Right lobe of liver (tissue), 6 donors: Measurements from ENCODE around the gene NRBF2. TPM values are rescaled to one million over a fixed set of nuclear protein-coding genes. Genes with fewer than 3 reads are reported as not detected.

ENCODE experiments used
- ATAC-seq, 4 donors: fragments of 200-7000 bp; cut with Tn5 transposase; one replicate each; pipeline ENCODE4 v1.9.1; 2020; ENCODE audit warnings: mild to moderate bottlenecking in 4 of 4, moderate library complexity in 4 of 4
- DNase-seq, 3 donors: peaks; one replicate each; pipeline ENCODE4 v3.0.0-alpha.2; 2020
- H3K27ac ChIP-seq, 3 donors: fragments of 200-600 bp; one replicate each; pipeline ENCODE4 v1.8.0; 2022
- H3K27me3 ChIP-seq, 2 donors: fragments of 200-600 bp; one replicate each; pipeline ENCODE4 v1.8.0; 2022
- H3K36me3 ChIP-seq, 4 donors: fragments of 200-600 bp; sonication (generic) in 1 of 4; one replicate each; pipeline versions ENCODE4 v1.5.1 to v1.8.0; 2017 to 2022; ENCODE audit warnings: control low read depth in 1 of 4
- H3K4me1 ChIP-seq, 4 donors: fragments of 200-600 bp; sonication (generic) in 1 of 4; one replicate each; pipeline versions ENCODE4 v1.5.1 to v1.8.0; 2017 to 2022; ENCODE audit warnings: control low read depth in 1 of 4
- H3K4me3 ChIP-seq, 3 donors: fragments of 200-600 bp; one replicate each; pipeline ENCODE4 v1.8.0; 2022
- H3K9me3 ChIP-seq, 4 donors: fragments of 200-600 bp; sonication (generic) in 1 of 4; one replicate each; pipeline versions ENCODE4 v1.5.1 to v1.8.0; 2017 to 2022; ENCODE audit warnings: control low read depth in 1 of 4
- POLR2A ChIP-seq: fragments of 450-650 bp; IDR thresholded peaks from one replicate; pipeline ENCODE4 v1.6.1; 2017; ENCODE audit warnings: antibody characterized with exemption, mild to moderate bottlenecking
- WGBS: methylation state at CpG from one replicate; pipeline ENCODE4 v1.1.6; 2018; ENCODE audit warnings: low coverage, low lambda C conversion rate; ENCODE audit not compliant: insufficient coverage; ENCODE audit errors: missing lambda C conversion rate; 5-methylcytosine and 5-hydroxymethylcytosine counted together
- intact Hi-C, 2 donors: fragments of 100-400 bp; cut with DNase I; formaldehyde crosslinking; loops; one replicate each; pipeline versions ENCODE4 v1.11.2 to v1.14.1; 2022
- total RNA-seq, 6 experiments: library from RNA; depleted of rRNA in 2 of 6; stranded (reverse); fragments of >200 nt in 2 of 6; fragmentation: NEBNext Ultra II Directional in 3 of 6; extraction: Animal tissue kit (Norgen Biotek cat#: 25700) in 3 of 6; gene quantifications; one replicate each; pipeline versions ENCODE4 v1.1.0 to v1.2.4, GENCODE V29; 2016 to 2023
- TF ChIP-seq, protein P1 (sequence below), 4 donors: fragments of 200-600 bp in 3 of 4; fragments of 450-650 bp in 1 of 4; IDR thresholded peaks; one replicate each; pipeline versions ENCODE4 v1.5.1 to v1.8.0; 2016 to 2022; ENCODE audit warnings: antibody characterized with exemption in 4 of 4, mild to moderate bottlenecking in 2 of 4
- donor health status: DM: no; HTN: yes; CAD: no.
- donor health status: DM: no; HTN: no; CAD: no.
- donor health status: DM: no; HTN: no; CAD: no.
- donor health status: DM: no; HTN: yes; CAD: no.
- donor health status: DM: no; HTN: yes; CAD: no.

NRBF2 gene
- total RNA-seq, 6 experiments from 2014 or later, result 15.9 to 32.3 (median 22.8) TPM

DNA sequence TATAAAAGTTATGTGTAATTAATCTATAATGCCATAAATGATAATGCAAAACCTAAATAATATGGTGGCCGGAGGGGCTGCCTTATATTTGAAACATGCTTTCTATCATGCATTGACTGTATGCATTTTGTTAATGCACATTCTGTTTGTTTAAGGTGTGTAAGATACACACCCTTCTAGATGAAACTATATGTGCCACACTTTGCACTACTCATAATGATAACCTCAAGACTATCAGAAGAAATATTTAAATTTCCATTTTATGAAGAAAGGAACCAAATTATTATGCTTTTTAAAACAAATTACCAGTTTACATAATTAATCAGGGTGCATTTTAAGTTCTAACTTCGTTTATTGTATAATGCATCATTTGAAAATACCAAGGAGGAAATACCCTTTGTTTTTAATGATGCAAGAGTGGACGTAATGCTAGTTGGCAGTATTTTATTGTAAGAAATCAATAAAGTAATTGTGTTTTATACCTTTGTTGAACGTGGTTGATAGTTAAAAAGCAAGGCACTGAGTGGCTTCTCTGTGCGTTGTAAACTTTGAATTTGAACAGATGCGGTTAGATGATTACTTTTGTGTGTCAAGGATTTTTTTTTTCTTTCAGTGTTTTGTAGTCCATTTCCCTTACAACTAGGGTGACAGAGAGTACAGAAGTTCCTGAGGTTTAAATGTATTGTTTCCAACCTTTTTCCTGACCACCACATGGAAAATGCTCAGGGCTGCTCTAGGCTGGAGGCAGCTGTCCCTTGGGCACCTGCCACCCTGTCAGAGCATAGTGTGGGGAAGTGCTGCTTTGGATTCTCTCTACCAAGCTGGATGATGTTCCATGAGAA is 21.6 kb downstream of the NRBF2 start:
- WGBS, result 64% methylated on average over 6 of the region's 6 CpGs

DNA sequence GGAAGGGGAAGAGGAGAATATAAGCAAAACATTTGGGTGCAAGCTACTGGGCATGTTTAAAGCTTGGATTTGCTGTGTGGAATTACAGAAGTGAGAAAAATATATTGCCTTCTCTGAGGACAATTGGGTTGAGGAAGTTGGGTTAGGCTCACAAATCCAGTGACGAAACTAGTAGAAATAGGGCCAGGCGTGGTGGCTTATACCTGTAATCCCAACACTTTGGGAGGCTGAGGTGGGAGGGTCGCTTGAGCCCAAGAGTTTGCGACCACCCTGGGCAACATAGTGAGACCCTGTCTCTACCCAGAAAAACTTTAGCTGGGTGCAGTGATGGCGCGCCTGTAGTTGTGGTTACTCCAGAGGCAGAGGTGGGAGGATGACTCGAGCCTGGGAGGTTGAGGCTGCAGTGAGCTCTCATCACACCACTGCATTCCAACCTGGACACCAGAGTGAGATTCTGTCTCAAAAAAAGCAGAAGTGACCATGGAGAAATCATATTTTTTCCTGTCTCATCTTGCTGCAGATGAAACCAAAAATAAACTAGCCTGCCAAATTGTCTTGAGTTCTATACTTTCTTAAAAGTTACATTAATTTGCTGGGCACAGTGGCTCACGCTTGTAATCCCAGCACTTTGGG is 22.4 kb downstream of the NRBF2 start:
- no peak for DNase-seq
- no peak overlapping the region for H3K4me3 ChIP-seq
- H3K9me3 ChIP-seq, result no peaks in the 10 kb centered on the region
- peaks cover 0 to 31% (median 18%) of the 10 kb centered on the region in 4 donors for H3K36me3 ChIP-seq
- peak in 1 of 4 donors; percentile 34 for ATAC-seq
- intact Hi-C loops, result loop anchor here in 1 of 2 donors (10.0 kb wide), 2 partner anchors 161 to 561 kb away; no protein-coding TSS in a partner anchor
- H3K27ac ChIP-seq, result no peak overlapping the region
- no peaks in the 10 kb centered on the region for H3K4me1 ChIP-seq
- no peaks in the 10 kb centered on the region for H3K27me3 ChIP-seq
- WGBS, result 82% methylated on average over 5 of the region's 8 CpGs
- no peak for TF ChIP-seq POLR2A
- TF ChIP-seq, protein P1, sequence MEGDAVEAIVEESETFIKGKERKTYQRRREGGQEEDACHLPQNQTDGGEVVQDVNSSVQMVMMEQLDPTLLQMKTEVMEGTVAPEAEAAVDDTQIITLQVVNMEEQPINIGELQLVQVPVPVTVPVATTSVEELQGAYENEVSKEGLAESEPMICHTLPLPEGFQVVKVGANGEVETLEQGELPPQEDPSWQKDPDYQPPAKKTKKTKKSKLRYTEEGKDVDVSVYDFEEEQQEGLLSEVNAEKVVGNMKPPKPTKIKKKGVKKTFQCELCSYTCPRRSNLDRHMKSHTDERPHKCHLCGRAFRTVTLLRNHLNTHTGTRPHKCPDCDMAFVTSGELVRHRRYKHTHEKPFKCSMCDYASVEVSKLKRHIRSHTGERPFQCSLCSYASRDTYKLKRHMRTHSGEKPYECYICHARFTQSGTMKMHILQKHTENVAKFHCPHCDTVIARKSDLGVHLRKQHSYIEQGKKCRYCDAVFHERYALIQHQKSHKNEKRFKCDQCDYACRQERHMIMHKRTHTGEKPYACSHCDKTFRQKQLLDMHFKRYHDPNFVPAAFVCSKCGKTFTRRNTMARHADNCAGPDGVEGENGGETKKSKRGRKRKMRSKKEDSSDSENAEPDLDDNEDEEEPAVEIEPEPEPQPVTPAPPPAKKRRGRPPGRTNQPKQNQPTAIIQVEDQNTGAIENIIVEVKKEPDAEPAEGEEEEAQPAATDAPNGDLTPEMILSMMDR (IDR thresholded peaks at IDR 0.05), result no peak

More for the DNA sequence above, 21.6 kb downstream of the NRBF2 start:
- H3K36me3 ChIP-seq, result peaks cover 0 to 31% (median 18%) of the 10 kb centered on the region in 4 donors
- H3K9me3 ChIP-seq, result no peaks in the 10 kb centered on the region
- no peak for DNase-seq
- TF ChIP-seq, protein P1 (IDR thresholded peaks at IDR 0.05), result no peak
- TF ChIP-seq POLR2A, result no peak
- H3K27ac ChIP-seq, result no peak overlapping the region
- intact Hi-C loops, result loop anchor here in 1 of 2 donors (10.0 kb wide), 2 partner anchors 160 to 560 kb away; no protein-coding TSS in a partner anchor
- no peaks in the 10 kb centered on the region for H3K27me3 ChIP-seq
- no peak overlapping the region for H3K4me3 ChIP-seq
- H3K4me1 ChIP-seq, result no peaks in the 10 kb centered on the region
- ATAC-seq, result no peak

DNA sequence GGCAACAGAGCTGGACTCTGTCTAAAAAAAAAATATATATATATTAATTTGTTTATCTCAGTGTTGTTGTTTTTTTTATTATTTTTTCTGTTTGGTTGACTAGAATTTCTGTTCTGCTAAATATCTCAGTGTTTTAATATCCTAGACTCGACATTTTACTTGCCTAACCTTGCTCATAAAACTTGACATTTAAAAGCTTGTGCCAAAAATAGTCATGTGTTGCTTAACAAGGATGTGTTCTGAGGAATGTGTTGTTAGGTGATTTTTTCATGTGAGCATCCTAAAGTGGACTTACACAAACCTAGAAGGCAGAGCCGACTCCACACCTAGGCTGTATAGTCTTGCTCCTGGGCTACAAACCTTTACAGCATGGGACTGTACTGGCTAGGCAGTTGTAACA is 23.1 kb downstream of the NRBF2 start:
- DNase-seq (no peak), ATAC-seq (no peak)
- WGBS, result 67% methylated on average over 2 of the region's 2 CpGs
- intact Hi-C loops, result loop anchor here in 1 of 2 donors (10.0 kb wide), 2 partner anchors 161 to 561 kb away; no protein-coding TSS in a partner anchor
- peaks cover 0 to 31% (median 18%) of the 10 kb centered on the region in 4 donors for H3K36me3 ChIP-seq
- no peak for TF ChIP-seq POLR2A
- TF ChIP-seq, protein P1 (IDR thresholded peaks at IDR 0.05), result no peak
- H3K27ac ChIP-seq, result no peak overlapping the region
- no peak overlapping the region for H3K4me3 ChIP-seq
- no peaks in the 10 kb centered on the region for H3K4me1 ChIP-seq
- H3K9me3 ChIP-seq, result no peaks in the 10 kb centered on the region
- H3K27me3 ChIP-seq, result no peaks in the 10 kb centered on the region

DNA sequence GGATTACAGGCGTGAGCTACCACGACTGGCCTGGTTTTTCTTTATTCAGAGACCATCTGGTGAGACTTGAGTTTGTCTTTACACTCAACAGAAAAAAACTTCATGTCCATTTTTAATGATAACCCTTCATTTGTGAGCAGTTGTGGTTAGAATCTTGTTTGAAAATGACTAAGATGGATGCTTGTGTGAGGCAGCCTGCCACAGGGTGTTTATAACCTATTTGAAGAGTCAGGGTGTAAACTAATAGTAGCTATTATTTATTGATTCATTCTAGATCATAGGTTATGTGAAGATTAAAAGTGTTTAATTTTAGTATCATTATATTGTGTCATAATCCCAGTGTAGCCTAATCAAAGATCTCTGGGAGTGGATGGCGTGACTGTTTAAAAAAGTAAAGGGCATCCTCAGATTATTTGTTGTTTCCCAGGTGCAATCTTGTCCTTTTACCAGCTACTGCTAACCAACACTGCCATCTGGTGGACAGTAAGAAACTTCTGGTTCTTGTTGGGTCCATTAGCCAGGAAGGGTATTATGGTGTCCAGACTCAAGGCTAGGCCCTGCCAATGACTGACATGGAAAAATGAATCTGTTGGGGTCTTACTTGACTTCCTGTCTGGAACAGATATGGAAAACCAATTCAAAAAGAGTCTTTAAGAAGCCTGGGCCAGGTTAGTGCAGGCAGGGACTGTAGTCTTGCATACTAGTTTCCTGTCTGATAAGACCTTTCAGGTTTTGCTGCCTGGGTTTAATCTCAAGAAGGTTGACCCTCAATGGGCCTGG is 24.9 kb downstream of the NRBF2 start:
- no peaks in the 10 kb centered on the region for H3K9me3 ChIP-seq
- no peaks in the 10 kb centered on the region for H3K4me1 ChIP-seq
- H3K4me3 ChIP-seq, result no peak overlapping the region
- no peaks in the 10 kb centered on the region for H3K27me3 ChIP-seq
- intact Hi-C loops, result loop anchor here in 1 of 2 donors (10.0 kb wide), 2 partner anchors 163 to 563 kb away; no protein-coding TSS in a partner anchor
- H3K27ac ChIP-seq, result no peak overlapping the region
- ATAC-seq (peak; percentile 91 to 95 (median 94)), DNase-seq (peak in 1 of 3 donors; percentile 53)
- WGBS, result 50% methylated on average over 3 of the region's 3 CpGs
- TF ChIP-seq, protein P1 (IDR thresholded peaks at IDR 0.05), result peak; percentile 77 to 88 (median 82)
- no peak for TF ChIP-seq POLR2A
- H3K36me3 ChIP-seq, result peaks cover 0 to 20% (median 8%) of the 10 kb centered on the region in 4 donors
